Tibial artery (tissue), 4 donors: ENCODE data around the gene CADM2.

ENCODE experiments used
- DNase-seq, 2 donors: peaks; one replicate each; pipeline ENCODE4 v3.0.0-alpha.2; 2019
- H3K27ac ChIP-seq, 2 donors: fragments of 200-600 bp; sonication (generic) in 1 of 2; 1 replicate in 1 of 2; 2 replicates in 1 of 2; pipeline ENCODE4 v1.5.1; 2018 to 2019; ENCODE audit warnings: mild to moderate bottlenecking in 1 of 2
- H3K27me3 ChIP-seq, 2 donors: fragments of 200-600 bp; sonication (generic) in 1 of 2; one replicate each; pipeline versions ENCODE4 v1.5.1 to v1.6.0; 2016 to 2019
- H3K36me3 ChIP-seq, 3 donors: fragments of 200-600 bp; sonication (generic) in 2 of 3; one replicate each; pipeline ENCODE4 v1.5.1; 2016 to 2019; ENCODE audit warnings: mild to moderate bottlenecking in 2 of 3
- H3K4me1 ChIP-seq, 4 donors: fragments of 200-600 bp; sonication (generic) in 2 of 4; 1 replicate in 3 of 4; 2 replicates in 1 of 4; pipeline ENCODE4 v1.5.1; 2016 to 2019
- H3K4me3 ChIP-seq, 2 donors: fragments of 200-600 bp; sonication (generic) in 1 of 2; 1 replicate in 1 of 2; 2 replicates in 1 of 2; pipeline ENCODE4 v1.5.1; 2018 to 2019; ENCODE audit warnings: mild to moderate bottlenecking in 2 of 2
- H3K9me3 ChIP-seq, 3 donors: fragments of 200-600 bp; sonication (generic) in 1 of 3; one replicate each; pipeline ENCODE4 v1.5.1; 2016 to 2019
- intact Hi-C: fragments of 100-400 bp; cut with DNase I; formaldehyde crosslinking; loops from one replicate; pipeline ENCODE4 v1.15.0; 2023; ENCODE audit warnings: low total_unique reads
- TF ChIP-seq, protein P1 (sequence below), 2 experiments: fragments of 200-600 bp in 1 of 2; fragments of 450-650 bp in 1 of 2; IDR thresholded peaks; one replicate each; pipeline ENCODE4 v1.5.1; 2017 to 2019; ENCODE audit warnings: antibody characterized with exemption in 2 of 2, mild to moderate bottlenecking in 1 of 2, moderate library complexity in 1 of 2

CADM2 gene

GRCh38 chr3:85364296-85364909 is 405.6 kb downstream of the CADM2 start:
- TF ChIP-seq, protein P1, sequence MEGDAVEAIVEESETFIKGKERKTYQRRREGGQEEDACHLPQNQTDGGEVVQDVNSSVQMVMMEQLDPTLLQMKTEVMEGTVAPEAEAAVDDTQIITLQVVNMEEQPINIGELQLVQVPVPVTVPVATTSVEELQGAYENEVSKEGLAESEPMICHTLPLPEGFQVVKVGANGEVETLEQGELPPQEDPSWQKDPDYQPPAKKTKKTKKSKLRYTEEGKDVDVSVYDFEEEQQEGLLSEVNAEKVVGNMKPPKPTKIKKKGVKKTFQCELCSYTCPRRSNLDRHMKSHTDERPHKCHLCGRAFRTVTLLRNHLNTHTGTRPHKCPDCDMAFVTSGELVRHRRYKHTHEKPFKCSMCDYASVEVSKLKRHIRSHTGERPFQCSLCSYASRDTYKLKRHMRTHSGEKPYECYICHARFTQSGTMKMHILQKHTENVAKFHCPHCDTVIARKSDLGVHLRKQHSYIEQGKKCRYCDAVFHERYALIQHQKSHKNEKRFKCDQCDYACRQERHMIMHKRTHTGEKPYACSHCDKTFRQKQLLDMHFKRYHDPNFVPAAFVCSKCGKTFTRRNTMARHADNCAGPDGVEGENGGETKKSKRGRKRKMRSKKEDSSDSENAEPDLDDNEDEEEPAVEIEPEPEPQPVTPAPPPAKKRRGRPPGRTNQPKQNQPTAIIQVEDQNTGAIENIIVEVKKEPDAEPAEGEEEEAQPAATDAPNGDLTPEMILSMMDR (IDR thresholded peaks at IDR 0.05): no peak
- DNase-seq: no peak
- intact Hi-C loops: no loop called here
- no peak overlapping the region for H3K4me3 ChIP-seq
- H3K36me3 ChIP-seq: no peaks in the 10 kb centered on the region
- H3K27ac ChIP-seq: no peak overlapping the region
- no peaks in the 10 kb centered on the region for H3K27me3 ChIP-seq
- H3K4me1 ChIP-seq: no peaks in the 10 kb centered on the region
- no peaks in the 10 kb centered on the region for H3K9me3 ChIP-seq

DNA sequence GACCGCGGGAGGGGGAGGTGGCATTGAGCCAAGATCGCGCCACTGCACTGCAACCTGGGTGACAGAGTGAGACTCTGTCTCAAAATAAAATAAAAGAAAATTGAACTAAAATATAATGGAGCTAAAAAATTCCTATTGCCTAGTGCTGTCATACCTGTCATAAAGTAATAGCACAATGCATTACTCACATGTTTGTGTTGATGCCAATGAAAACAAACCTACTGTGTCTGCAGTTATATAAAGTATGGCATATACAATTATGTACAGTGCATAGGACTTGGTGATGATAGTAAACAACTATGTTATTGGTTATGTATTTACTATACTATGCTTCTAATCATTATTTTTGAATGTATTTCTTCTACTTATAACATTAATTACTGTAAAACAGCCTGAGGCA is 411.6 kb downstream of the CADM2 start:
- H3K9me3 ChIP-seq: no peaks in the 10 kb centered on the region
- H3K4me3 ChIP-seq: no peak overlapping the region
- H3K27me3 ChIP-seq: no peaks in the 10 kb centered on the region
- intact Hi-C loops: no loop called here
- H3K36me3 ChIP-seq: no peaks in the 10 kb centered on the region
- TF ChIP-seq, protein P1 (IDR thresholded peaks at IDR 0.05): no peak
- DNase-seq: no peak
- no peaks in the 10 kb centered on the region for H3K4me1 ChIP-seq
- H3K27ac ChIP-seq: no peak overlapping the region

- TF ChIP-seq, protein P1 (IDR thresholded peaks at IDR 0.05): no peak
- Histone ChIP-seq H3K4me1 (no peaks in the 10 kb centered on the region), H3K27me3 (no peaks in the 10 kb centered on the region), H3K36me3 (no peaks in the 10 kb centered on the region), H3K9me3 (no peaks in the 10 kb centered on the region), H3K4me3 (no peak overlapping the region), H3K27ac (no peak overlapping the region)
- intact Hi-C loops: no loop called here
- no peak for DNase-seq
Observed at GRCh38 chr3:85376131-85376530, 417.3 kb downstream of the CADM2 start.

- Histone ChIP-seq H3K4me1 (no peaks in the 10 kb centered on the region), H3K9me3 (no peaks in the 10 kb centered on the region), H3K27me3 (no peaks in the 10 kb centered on the region), H3K27ac (no peak overlapping the region), H3K36me3 (no peaks in the 10 kb centered on the region), H3K4me3 (no peak overlapping the region)
- TF ChIP-seq, protein P1 (IDR thresholded peaks at IDR 0.05): no peak
- intact Hi-C loops: no loop called here
- no peak for DNase-seq
Observed at GRCh38 chr3:85377115-85377514, 418.3 kb downstream of the CADM2 start.

GRCh38 chr3:85384372-85384771 is 425.6 kb downstream of the CADM2 start:
- no peaks in the 10 kb centered on the region for H3K27me3 ChIP-seq
- H3K9me3 ChIP-seq: no peaks in the 10 kb centered on the region
- H3K36me3 ChIP-seq: no peaks in the 10 kb centered on the region
- no peak for DNase-seq
- H3K4me1 ChIP-seq: no peaks in the 10 kb centered on the region
- TF ChIP-seq, protein P1 (IDR thresholded peaks at IDR 0.05): no peak
- H3K4me3 ChIP-seq: no peak overlapping the region
- H3K27ac ChIP-seq: no peak overlapping the region
- intact Hi-C loops: no loop called here
